Activated T-helper 1 cell treated with Interleukin-2 at 50 U/mL for 16 hours (primary cell): ENCODE measurements around the gene PARD6B.
"Not testable (repeated sequence)": the region's sequence is repeated elsewhere in the genome, so short reads cannot be mapped to it uniquely, and the experiment has no call there.

ENCODE experiments used
- DNase-seq: peaks from one replicate; pipeline ENCODE4 v3.0.0-alpha.2; 2020; ENCODE audit warnings: low read depth

PARD6B gene, protein sequence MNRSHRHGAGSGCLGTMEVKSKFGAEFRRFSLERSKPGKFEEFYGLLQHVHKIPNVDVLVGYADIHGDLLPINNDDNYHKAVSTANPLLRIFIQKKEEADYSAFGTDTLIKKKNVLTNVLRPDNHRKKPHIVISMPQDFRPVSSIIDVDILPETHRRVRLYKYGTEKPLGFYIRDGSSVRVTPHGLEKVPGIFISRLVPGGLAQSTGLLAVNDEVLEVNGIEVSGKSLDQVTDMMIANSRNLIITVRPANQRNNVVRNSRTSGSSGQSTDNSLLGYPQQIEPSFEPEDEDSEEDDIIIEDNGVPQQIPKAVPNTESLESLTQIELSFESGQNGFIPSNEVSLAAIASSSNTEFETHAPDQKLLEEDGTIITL

DNA sequence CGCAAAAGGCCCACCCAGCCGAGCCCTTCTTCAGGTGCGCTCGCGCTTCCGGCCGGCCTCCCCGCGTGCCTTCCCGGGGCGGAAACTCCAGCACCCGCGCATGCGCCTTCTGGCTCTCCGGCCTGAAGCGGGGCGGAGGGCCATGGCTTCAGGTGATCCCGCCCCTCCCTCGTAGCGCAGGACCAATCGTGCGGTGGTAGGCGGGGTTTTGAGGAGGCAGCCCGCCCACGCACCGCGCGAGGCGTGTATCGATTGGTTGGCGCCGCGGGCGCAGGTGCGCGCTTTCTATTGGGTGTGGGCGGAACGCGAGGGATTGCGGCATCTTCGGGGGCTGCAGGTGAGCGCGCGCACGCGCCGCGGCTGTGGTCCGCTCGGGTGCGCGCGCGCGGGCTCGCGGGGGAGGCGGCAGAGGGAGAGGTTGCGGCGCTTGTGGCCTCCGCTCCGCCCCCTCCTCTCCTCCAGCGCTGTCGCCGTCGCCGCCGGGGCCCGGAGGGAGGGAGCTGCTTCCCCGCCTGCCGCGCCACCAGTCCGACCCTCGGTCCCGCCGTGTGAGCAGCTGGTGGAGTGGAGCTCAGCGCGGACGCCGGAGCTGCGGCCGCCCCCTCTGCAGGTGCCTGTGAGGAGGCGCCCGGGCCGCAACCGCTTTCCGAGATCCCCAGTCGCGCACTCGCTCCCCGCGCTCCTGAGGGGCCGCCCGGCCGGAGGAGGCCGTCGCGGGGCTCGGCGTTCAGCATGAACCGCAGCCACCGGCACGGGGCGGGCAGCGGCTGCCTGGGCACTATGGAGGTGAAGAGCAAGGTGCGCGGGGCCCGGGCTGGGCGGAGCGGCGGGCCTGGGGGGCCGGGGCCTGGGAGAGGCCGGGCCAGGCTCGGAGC is at the start of gene PARD6B:
Gene PARD6B (plus strand): TSS at position 526 of the 875 bp plus-strand sequence. CDS start 207 bp downstream, at position 733.
- DNase-seq = peak; percentile 100

DNA sequence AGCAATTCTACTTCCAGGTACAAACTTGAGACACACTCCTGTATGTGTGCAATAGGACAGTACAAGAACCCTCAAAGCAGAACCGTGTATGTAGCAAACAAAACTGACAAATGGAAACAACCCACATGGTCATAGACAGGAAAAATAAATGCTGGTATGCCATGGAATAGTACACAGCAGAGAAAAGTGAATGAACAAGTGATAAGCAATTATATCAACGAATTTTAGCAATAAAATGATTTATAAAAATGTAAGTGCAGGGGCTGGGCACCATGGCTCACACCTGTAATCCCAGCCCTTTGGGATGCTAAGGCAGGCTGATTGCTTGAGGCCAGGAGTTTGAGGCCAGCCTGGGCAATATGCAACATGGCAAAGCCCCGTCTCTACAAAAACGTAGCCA is 49.3 kb upstream of the PARD6B start:
- no peak for DNase-seq

DNA sequence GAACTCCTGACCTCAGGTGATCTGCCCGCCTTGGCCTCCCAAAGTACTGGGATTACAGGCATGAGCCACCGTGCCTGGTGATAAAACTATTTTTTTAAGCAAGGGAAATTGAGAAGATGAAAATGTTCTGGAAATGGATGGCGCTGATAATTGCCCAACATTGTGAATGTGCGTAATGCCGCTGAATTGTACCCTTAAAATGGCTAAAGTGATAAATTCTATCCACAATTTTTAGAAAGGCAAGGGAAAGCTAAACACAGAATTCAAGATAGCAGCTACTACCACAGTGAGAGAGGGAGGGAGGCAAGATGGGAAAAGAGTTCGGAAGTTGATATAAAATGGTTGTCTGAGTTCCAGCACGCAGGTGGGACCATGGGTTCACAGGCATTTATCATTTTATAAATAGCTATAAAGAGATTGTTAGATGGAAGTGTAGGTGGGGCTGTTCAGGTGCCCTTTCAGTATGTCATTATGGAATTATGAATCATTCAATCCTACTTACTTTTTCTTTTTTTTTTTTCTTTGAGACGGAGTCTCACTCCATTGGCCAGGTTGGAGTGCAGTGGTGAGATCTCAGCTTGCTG is 48.3 kb upstream of the PARD6B start:
- DNase-seq = no peak

DNA sequence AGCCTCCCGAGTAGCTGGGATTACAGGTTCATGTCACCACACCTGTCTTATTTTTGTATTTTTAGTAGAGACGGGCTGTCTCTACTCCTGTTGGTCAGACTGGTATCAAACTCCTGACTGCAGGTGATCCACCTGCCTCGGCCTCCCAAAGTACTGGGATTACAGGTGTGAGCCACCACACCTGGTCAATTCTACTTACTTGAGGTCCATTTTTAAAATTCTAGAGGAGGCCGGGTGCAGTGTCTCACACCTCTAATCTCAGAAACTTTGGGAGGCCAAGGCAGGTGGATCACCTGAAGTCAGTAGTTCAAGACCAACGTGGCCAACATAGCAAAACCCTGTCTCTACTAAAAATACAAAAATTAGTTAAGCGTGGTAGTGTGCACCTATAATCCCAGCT is 47.8 kb upstream of the PARD6B start:
- DNase-seq = no peak

DNA sequence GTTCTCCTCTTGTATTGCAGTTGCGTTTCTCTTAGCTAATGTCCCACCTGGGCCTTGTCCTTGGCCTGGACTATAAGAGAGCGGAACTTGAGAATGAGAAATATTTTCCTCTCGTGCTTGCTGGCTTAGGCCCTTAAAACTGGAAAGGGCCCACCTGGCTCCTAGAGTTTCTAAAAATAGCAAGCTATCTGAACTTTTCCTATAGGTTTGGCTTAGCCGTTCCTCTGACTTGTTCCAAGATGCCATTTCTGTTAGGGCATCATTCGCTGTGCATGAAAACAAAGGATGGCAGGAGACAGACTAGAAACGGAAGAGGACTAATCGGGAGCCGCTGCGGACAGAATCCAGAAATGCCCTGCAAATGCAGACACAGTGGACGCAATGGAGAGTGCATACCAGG is 44.6 kb upstream of the PARD6B start:
- no peak for DNase-seq

DNA sequence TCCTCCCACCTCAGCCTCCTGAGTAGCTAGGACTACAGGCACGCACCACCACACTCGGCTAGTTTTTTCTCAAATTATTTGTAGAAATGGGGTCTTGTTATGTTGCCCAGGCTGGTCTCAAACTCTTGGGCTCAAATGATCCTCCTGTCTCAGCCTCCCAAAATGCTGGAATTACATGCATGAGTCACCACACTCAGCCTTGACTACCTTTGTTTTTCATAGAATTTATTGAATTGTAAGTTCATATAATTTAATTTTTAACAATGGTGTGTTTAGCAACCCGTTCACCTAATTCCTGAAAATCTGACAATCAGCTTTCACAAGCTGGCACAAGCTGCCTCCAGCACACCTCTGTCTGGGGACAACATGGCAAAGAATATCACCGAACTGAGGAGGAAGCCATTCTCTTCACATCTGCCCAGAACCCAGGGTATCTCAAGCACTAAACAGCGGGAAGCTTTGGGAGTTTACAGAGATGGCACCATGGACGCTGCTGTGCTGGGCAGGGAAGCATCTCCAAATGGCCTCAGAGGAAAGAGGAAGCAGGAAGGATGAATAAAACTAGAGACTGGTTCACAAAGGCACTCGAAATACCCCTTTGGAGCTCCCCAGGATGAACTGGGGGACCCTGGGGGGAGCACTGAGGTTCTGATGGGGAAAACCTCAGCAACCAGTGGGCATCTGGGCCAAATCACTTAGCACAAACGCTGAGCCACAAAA is 43.0 kb upstream of the PARD6B start:
- DNase-seq = no peak

DNA sequence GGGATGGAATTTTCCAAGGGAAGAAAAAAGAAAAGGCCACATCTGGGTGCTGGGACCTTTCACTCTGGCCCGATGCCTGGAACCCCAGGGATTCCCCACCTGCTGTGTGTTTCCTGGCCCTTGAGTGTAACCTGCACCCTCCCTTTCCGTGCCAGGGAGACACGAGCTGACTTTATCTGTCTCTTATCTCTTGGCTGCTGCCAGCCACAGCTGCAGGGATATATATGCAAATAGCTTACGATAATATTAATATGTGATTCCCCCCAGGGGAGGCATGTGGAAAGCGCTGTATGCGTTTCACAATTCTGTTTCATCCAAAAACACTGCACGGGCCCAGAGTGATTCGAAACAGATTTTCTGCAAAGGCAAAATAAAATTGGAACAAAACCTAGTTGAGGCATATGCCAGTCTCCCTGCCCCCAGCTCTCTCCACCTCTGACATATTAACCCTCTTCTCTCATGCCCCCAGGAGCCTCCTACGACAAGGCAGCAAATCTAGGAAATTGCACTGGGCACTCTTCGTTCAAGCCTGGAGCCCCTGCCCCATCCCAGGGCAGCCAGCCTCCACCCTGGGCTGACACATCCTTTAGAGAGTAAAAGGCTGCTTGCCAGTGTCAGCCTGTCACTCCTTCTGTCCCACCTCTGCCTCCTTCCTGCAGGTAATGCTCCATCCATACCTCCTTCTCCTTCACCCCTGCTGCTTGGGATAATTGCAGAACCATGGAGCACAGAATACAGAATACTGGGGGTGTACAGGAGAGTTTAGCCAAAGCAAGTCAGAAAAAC is 41.3 kb upstream of the PARD6B start:
- no peak for DNase-seq

DNA sequence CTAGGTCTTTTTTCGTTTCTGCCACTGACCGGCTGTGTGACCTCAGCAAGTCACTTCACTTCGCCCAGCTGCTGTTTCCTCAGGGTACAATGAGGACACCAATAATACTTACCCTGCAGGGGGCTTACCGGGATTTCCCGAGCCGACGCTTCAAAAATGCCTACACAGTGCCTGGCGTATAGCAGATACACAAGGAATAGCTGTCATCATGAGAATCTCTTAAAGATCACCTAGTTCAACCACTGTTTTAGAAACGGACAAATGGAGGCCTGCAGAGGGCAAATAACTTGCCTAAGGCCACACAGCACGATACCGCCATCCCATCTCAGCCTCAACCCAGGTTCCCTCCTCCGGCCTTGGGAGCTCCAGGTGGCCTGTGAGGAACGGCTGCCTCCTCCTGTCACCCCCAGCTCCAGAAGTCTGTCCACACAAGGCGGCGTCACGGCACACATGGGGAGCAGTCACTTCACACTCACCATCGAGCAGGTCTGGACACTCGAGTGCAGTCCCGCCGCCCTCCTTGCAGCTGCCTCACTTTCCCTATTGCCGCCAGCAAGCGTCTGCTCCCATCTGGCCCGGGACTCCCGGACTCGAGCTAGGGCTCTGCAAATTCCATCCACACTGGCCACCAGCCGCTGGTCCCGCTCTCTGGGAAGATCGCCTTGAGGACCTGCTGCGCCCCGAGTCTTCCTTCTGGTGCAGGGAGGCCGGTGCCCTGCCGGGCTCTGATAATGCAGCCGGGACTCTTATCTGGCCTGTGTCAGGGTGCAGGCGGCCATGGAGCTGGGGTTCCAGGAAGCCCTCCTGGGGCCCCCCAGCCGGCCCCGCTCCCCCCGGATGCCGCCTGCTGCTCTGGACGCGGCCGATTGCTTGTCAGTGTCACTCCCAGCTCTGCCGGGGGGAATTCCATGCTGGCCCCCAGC is 40.5 kb upstream of the PARD6B start, which contains the start of gene RIPOR3:
Gene RIPOR3 (minus strand): TSS at position 893 of the 923 bp plus-strand sequence. CDS start 414 bp downstream, at position 479.
- DNase-seq = no peak

DNA sequence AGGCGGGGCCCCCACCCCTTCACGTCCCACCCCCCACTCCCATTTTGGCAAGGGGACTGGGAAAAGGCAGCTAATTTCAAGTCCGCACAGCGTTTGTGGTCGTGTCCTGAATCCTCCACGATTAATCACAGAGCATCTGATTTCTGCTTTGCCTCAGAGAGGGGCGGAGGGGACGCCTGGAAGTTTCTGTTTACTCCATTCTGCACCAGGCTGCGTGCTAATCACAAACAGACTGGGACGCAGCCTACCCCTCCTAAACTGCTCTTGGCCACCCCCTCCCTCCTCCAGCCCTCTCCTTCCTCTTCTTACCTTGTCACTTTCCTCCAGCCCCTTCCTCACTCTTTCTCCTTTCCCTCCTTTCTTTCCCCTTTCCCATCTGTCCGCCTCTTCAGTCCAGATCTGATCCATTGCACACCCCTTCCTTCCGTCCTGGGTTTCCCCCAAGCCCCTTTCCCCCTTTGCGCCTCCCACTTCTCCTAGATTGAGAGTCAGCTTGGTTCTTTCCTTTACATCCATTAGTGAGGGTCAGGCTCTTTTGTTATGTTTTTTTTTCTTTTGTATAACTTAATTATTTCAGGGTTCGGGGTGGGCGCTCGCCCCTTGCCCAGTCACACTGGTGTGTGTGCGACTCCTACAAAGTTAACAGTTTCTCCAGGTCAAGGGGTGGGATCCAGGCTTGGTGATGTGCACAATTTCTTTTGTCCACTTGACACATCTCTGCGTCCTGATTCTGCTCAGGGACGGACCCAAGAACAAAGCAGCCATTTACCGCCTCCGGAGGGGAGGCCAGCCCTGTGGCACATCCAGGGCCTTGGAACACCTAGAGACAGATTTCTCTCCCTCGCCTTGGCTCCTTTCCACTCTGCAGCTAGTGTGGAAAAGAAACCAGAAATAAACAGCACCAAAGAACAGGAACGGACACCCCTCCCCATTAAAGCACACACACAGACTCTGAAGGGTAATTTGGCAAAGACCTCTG is 39.5 kb upstream of the PARD6B start:
- DNase-seq = no peak

DNA sequence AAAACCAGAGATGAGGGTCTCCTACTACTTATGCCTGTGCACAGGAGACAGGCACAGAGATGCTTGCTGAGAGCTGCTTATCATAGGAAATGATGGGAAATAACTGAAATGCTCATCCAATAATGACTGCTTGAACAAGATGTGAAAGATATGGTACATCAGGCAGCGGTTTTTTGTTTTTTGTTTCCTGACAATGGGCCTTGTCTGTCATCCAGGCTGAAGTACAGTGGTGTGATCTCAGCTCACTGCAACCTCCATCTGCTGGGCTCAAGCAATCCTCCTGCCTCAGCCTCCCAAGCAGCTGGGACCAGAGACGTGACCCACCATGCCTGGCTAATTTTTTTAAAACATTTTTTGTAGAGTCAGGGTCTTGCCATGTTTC is 38.8 kb upstream of the PARD6B start:
- DNase-seq = no peak

DNA sequence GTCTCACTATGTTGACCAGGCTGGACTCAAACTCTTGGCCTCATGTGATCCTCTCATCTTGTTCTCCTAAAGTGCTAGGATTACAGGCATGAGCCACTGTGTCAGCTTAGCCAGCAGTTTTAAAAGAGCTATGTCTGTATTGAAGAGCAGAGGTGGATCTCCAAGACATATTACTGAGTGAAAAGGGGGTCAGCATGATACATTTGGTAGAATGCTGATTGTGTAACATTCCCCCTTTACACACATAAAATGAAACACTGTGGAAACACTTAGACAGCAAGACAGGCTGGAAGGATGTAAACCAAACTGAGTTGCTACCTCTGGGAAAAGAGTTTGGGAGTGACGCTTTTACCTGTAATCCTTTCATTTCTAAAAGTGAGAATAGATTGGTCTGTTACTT is 38.4 kb upstream of the PARD6B start:
- DNase-seq = no peak

DNA sequence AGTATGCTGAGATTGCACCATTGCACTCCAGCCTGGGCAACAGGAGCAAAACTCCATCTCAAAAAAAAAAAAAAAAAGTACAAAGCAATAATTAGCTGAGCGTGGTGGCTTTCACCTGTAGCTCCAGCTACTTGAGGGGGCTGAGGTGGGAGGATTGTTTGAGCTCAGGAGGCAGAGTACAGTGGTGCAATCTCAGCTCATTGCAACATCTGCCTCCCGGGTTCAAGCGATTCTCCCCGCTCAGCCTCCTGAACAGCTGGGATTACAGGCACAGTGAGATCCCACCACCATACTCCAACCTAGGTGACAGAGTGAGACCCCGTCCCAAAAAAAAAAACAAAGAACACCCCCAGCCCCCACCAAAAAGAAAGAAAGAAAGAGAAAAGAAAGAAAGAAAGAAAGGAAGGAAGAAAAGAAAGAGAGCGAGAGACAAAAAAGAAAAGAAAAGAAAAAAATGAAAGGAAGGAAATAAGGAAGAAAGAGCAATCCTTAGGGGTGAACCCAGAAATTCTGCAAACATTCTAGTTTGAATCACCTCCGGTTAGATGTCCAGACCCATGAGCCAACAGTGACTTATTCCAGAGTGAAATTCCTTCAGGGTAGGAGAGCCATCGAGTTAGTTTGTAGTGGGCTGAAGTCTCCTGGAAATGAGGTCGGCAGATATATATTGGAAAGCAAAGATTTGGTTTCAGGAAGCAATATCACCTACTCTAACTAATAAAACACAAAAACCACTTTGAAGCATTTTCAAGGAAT is 36.8 kb upstream of the PARD6B start:
- no peak for DNase-seq

DNA sequence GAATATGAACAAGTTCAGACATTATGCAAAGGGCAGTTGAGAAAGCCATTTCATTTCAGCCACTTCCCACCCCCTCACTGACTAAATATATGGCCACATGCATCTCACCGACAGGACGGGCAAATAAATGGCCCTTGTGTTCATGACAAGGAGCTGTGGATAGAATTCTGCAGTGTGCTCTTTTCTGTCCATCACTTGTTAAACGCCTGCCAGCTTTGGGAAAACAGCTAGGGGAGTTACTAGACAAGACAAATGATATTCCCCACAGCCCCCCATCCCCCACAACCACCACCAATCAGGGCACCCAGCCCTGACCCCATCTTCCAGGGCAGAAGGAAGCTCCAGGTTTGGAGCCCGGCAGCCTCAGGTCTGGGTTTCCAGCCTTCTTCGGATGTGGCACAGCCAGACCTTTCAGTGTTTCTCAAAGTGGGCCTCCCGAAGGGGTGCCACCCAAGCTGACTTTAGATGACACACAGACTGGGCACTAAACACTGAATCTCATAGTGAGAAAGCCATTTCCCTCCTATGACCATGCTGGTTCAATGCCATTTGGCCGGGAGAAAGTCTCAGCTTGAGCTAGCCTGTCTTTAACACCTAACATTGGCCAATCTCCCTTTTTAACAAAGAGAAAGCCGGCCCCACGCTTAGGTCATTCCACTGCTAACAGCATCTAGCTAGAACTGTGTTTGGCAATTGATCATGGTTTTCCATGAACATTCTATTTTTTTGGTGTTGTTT is 36.1 kb upstream of the PARD6B start:
- no peak for DNase-seq

DNA sequence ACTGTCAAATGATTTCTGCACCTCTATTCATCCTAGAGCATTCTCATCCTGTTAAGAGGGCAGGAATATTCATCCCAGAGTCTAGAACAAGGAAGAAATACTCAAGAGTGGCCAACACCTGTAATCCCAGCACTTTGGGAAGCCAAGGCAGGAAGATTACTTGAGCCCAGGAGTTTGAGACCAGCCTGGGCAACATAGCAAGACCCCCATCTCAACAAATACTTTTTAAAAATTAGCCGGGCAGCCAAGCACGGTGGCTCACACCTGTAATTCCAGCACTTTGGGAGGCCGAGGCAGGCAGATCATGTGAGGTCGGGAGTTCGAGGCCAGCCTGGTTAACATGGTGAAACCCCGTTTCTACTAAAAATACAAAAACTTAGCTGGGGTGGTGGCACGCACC is 33.1 kb upstream of the PARD6B start:
- not testable (repeated sequence) for DNase-seq

DNA sequence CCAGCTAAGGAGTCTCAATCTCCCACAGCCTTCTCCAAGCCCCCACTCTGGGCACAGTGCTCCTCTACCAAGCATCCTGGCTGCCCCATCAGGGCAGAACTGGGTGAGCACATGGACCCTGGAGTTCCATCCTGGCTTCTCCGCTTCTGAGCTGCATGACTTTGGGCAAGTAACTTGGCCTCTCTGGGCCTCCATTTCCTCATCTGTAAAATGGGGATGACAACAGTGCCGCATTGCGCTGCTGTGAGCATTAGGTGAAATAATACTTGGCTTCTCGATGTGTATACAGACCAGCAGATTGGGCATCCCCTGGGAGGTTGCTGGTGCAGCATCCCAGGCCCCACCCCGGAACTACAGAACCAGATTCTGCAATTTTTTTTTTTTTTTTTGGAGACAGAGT is 31.7 kb upstream of the PARD6B start:
- DNase-seq = no peak

DNA sequence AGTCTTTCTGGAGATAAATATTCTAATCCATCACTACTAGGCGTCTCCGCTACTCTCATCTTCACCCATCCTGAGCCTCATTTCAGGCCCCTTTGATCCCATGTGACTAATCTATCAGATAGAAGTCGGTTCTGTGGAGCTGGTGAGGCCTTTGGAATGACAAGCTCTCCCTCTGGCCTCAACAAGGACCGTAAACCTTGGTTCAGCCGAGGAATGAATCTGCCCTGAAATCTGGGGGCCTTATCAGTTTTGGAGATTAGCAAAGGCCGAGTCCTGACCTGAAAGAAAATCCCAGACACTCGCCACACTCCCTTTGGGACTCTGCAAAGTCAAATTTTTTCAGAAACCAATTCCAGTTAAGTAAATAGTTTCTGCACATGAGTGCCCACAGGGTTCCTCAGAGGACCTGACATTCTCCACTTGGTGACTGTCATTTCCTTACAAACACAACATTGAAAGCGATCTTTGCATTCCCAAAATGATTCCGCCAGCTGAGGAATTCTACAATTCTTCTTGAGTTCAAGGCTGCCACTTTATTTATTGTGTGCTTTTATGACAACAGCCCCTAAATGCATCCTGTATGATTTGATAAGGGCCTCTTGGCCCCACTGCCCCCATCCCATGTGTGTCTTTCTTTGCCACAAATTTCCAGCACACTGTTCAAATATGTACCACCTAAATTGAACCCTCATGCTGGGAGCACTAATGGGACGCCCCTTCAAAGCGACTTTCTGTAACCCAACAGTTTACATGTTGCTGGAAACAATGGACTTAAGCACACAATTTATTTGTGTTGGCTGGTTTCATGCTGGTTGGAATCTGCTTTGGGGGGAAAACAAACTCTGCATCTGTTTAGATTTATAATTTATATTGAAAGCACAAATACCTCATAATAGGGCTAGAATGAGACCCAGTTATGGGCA is 30.1 kb upstream of the PARD6B start:
- no peak for DNase-seq
